ENCODE data around the gene MBLAC1. TPM values are rescaled to one million over a fixed set of nuclear protein-coding genes. Genes with fewer than 3 reads are reported as not detected.
A peak's percentile ranks its signal among the peaks of the same experiment; 100 is the strongest.

Gene MBLAC1
- total and polyA plus RNA-seq, 9 of the 15 experiments (the other 6 are each of a cell fraction or from before 2014, with no cell fraction given), result 0.03 to 3.1 (median 0.52) TPM

- TF ChIP-seq USF2 (CRISPR knock-in tag; IDR thresholded peaks at IDR 0.05) (no peak), ZNF589 (CRISPR knock-in tag; IDR thresholded peaks at IDR 0.05; ENCODE audit: low read depth) (no peak), POLR2B (IDR thresholded peaks at IDR 0.05; ENCODE audit: low read depth, partially characterized antibody) (peak; percentile 27), CEBPB (tag; IDR thresholded peaks at IDR 0.05) (no peak), TAF15 (IDR thresholded peaks at IDR 0.05; ENCODE audit: low read depth, low read length) (no peak), NUFIP1 (IDR thresholded peaks at IDR 0.05; ENCODE audit: partially characterized antibody) (no peak), CBX2 (IDR thresholded peaks at IDR 0.05; ENCODE audit: insufficient read depth, low read length, poor library complexity, severe bottlenecking) (no peak), MECOM (CRISPR knock-in tag; IDR thresholded peaks at IDR 0.05) (no peak), ETS2 (tag; IDR thresholded peaks at IDR 0.05; ENCODE audit: borderline replicate concordance, poor library complexity, severe bottlenecking) (no peak), ZNF311 (CRISPR knock-in tag; IDR thresholded peaks at IDR 0.05) (no peak), C11orf30 (IDR thresholded peaks at IDR 0.05; ENCODE audit: low read depth) (peak; percentile 46; the same call in 1 of the 2 replicates), CTBP1 (IDR thresholded peaks at IDR 0.05; ENCODE audit: borderline replicate concordance) (no peak), TFAM (CRISPR knock-in tag; conservative IDR thresholded peaks at IDR 0.05) (no peak), CREB3 (tag; conservative IDR thresholded peaks at IDR 0.05; ENCODE audit: low read depth) (peak; percentile 50), ZNF175 (CRISPR knock-in tag; IDR thresholded peaks at IDR 0.05; ENCODE audit: low read depth) (no peak), ZNF696 (CRISPR knock-in tag; conservative IDR thresholded peaks at IDR 0.05) (no peak), EHMT2 (IDR thresholded peaks at IDR 0.05) (no peak), ARHGAP35 (IDR thresholded peaks at IDR 0.05; ENCODE audit: partially characterized antibody) (no peak), SPI1 (IDR thresholded peaks at IDR 0.05; ENCODE audit: borderline replicate concordance, low read depth, low read length) (peak; percentile 18; the same call in 1 of the 2 replicates), ELF4 (CRISPR knock-in tag; IDR thresholded peaks at IDR 0.05) (0 out of 2 replicates have a peak, but pooled peaks have one; percentile 45), RERE (CRISPR knock-in tag; IDR thresholded peaks at IDR 0.05; ENCODE audit: borderline replicate concordance) (no peak)
Observed at GRCh38 chr7:100124301-100125230, 2.2 kb upstream of the MBLAC1 start (continued).
